Fibroblast of pulmonary artery (primary cell): ENCODE results near the gene KNL1.

ENCODE experiments used
- DNase-seq: peaks from one replicate; pipeline ENCODE4 v3.0.0-alpha.2; 2010; ENCODE audit warnings: low read depth
- H3K4me3 ChIP-seq: replicated peaks from 2 replicates; pipeline ENCODE4 v1.5.1; 2011; ENCODE audit warnings: low read depth, mild to moderate bottlenecking, control low read depth, low read length, moderate library complexity
- CTCF ChIP-seq: IDR thresholded peaks from 2 replicates; pipeline ENCODE4 v1.5.1; 2011; ENCODE audit warnings: mild to moderate bottlenecking, control low read depth, low read length, inconsistent platforms; ENCODE audit errors: missing control alignments

The KNL1 gene

GRCh38 chr15:40685376-40685775, 91.3 kb downstream of the KNL1 start:
- no peak overlapping the region for H3K4me3 ChIP-seq
- DNase-seq, result no peak
- TF ChIP-seq CTCF, result no peak

GRCh38 chr15:40688932-40689799, 95.1 kb downstream of the KNL1 start:
- no peak for TF ChIP-seq CTCF
- no peak overlapping the region for H3K4me3 ChIP-seq
- DNase-seq, result no peak

GRCh38 chr15:40691737-40692136, 97.7 kb downstream of the KNL1 start:
- H3K4me3 ChIP-seq, result no peak overlapping the region
- TF ChIP-seq CTCF, result no peak
- no peak for DNase-seq

- peak; percentile 3 for DNase-seq
- TF ChIP-seq CTCF, result no peak
- H3K4me3 ChIP-seq, result peak overlapping the region; percentile 97
Measured at GRCh38 chr15:40693904-40694687, 100.0 kb downstream of the KNL1 start.

GRCh38 chr15:40694688-40695468, 100.8 kb downstream of the KNL1 start, which contains the start of gene RAD51:
Gene RAD51 (plus strand): TSS chr15:40695174. CDS start chr15:40698759, 3,585 bp downstream.
- peak; percentile 95 for DNase-seq
- no peak for TF ChIP-seq CTCF
- peak within 1 kb of the TSS; percentile 97 for H3K4me3 ChIP-seq

- DNase-seq, result peak; percentile 35
- TF ChIP-seq CTCF, result no peak
- peak overlapping the region; percentile 97 for H3K4me3 ChIP-seq
Measured at GRCh38 chr15:40695469-40695890, 101.4 kb downstream of the KNL1 start.
